ENCODE measurements around the gene TNXB.
A peak's percentile ranks its signal among the peaks of the same experiment; 100 is the strongest.
"Not testable (repeated sequence)": the region's sequence is repeated elsewhere in the genome, so short reads cannot be mapped to it uniquely, and the experiment has no call there.

The TNXB gene

DNA sequence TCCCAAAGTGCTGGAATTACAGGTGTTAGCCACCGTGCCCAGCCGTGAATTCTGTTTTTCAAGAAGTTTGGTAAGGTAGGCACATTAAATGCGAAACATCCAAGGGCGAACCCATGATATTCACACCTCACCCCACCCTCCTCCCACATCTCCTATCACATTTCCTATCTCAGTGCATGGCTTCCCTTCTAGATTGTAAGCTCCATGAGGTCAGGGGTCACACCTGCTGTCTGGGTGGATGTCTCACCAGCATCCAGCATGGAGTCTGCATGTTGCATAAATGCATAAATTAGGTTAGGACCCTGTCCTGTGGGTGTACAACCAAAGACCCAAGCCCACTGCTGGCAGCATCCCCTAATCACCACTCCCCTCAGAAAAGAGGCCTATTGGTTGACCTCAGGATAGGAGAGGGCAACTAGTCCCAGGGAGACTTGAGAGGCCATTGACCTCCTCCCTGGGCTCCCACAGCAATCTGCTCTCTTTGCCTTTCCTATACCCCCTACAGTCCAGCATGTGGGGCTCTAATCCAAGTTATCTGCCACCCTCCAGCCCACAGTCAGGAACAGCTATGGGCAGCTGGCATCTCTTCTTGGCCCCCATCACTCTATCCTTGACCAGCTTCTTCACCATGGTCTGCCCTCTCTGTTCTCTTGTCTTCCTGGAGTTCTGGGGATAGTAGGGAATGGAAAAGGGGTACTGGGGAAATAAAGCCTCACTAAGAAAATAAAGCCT lies 38.4 kb upstream of the TNXB start:
- peak overlapping the region; percentile 56 for H3K4me3 ChIP-seq (ENCODE audit: low read length)
- DNase-seq (ENCODE audit: low read depth), result no peak
- no peak for TF ChIP-seq CTCF (conservative IDR thresholded peaks at IDR 0.05; ENCODE audit: low read depth, low read length)

GRCh38 chr6:32146687-32147086 lies 37.5 kb upstream of the TNXB start:
- TF ChIP-seq CTCF (conservative IDR thresholded peaks at IDR 0.05; ENCODE audit: low read depth, low read length), result no peak

DNA sequence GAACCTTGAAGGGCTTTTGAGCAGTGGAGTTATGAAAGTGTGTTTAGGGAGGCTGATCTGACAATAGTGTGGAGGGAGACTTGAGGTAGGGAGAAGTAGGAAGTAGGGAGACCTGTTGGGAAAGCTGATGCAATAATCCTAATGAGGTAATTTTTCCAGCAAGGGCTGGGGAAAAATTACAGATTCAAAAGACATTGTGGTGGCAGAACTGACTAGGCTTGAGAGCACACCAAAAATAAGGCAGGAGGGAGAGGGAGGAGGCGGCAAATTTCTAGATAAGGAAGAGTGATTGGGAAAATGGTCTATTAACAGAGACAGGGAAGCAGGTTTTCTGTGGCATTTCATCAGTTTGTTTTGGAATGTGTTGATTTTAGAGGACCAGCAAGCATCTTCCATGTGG lies 37.1 kb upstream of the TNXB start:
- DNase-seq (ENCODE audit: low read depth), result no peak
- TF ChIP-seq CTCF (conservative IDR thresholded peaks at IDR 0.05; ENCODE audit: low read depth, low read length), result no peak
- no peak overlapping the region for H3K4me3 ChIP-seq (ENCODE audit: low read length)

More at GRCh38 chr6:32146687-32147086, 37.5 kb upstream of the TNXB start:
- no peak overlapping the region for H3K4me3 ChIP-seq (ENCODE audit: low read length)
- no peak for DNase-seq (ENCODE audit: low read depth)

GRCh38 chr6:32144238-32144637 lies 35.1 kb upstream of the TNXB start:
- DNase-seq (ENCODE audit: low read depth); H3K4me3 ChIP-seq (ENCODE audit: low read length): not testable (repeated sequence)

- no peak for TF ChIP-seq CTCF (conservative IDR thresholded peaks at IDR 0.05; ENCODE audit: low read depth, low read length)
- no peak overlapping the region for H3K4me3 ChIP-seq (ENCODE audit: low read length)
- no peak for DNase-seq (ENCODE audit: low read depth)
These were observed 31.4 kb upstream of the TNXB start for GRCh38 chr6:32140420-32141046.

GRCh38 chr6:32139590-32139989 lies 30.5 kb upstream of the TNXB start:
- no peak for DNase-seq (ENCODE audit: low read depth)
- H3K4me3 ChIP-seq (ENCODE audit: low read length), result no peak overlapping the region
- TF ChIP-seq CTCF (conservative IDR thresholded peaks at IDR 0.05; ENCODE audit: low read depth, low read length), result no peak

- no peak for DNase-seq (ENCODE audit: low read depth)
- TF ChIP-seq CTCF (conservative IDR thresholded peaks at IDR 0.05; ENCODE audit: low read depth, low read length), result no peak
- H3K4me3 ChIP-seq (ENCODE audit: low read length), result no peak overlapping the region
These were observed 28.3 kb upstream of the TNXB start for GRCh38 chr6:32137454-32137853.

All from retinal pigment epithelial cell (primary cell).